GM10847 (cell line): ENCODE data around the gene ISCU.
A peak's percentile ranks its signal among the peaks of the same experiment; 100 is the strongest.

ENCODE experiments used
- POLR2A ChIP-seq: IDR thresholded peaks from 2 replicates; pipeline ENCODE4 v1.6.1; 2011; ENCODE audit not compliant: insufficient read length; ENCODE audit errors: extremely low read depth

ISCU gene

GRCh38 chr12:108561852-108562347 is 496 bp upstream of the ISCU start:
- TF ChIP-seq POLR2A: no peak

DNA sequence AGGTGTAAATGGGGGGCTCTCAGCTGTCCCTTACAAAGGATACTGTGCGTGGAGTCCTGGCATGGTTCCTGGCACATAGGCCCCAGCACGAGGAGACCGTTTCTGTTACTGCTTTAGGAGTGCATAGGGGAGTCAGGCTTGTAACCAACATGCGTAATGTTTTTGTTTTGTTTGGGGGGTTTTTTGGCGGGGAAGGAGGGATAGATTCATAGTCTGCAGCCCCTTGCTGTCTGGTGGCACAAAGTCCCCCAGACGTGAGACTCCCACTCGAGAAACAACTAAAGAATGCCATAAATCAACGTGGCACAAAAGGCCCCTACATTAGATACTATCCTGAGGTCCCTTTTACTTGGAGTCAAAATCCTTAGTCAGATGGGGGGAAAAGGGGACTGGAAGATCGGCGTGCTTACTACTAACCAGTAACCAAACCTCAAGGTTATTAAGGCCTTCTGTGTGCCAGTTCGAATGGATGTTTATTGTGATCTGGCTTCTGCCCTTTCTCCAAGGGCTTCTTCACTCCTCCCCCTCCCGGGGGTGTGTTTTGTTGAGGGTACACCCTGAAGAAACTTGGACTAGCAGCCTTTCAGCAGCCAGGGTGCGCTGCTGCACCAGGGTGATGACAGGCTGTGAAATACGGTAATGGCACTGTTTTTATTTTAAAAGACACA is 874 bp downstream of the ISCU start:
- peak; percentile 4 for TF ChIP-seq POLR2A

DNA sequence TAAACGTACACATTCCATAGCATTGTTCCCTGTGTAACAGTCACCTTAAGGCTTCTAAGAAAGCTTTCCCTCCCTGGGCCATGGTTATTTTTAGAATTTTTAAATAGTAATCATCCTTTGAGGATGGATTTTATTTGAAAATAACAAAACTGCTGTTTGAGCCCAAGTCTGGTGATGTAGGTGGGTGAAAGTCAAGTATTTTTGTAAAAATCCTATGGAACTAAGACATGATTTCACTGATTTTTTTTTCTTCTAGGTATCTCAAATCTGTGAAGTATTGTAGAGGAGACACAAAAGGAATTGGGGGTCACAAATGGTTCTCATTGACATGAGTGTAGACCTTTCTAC is 1.4 kb downstream of the ISCU start:
- no peak for TF ChIP-seq POLR2A

DNA sequence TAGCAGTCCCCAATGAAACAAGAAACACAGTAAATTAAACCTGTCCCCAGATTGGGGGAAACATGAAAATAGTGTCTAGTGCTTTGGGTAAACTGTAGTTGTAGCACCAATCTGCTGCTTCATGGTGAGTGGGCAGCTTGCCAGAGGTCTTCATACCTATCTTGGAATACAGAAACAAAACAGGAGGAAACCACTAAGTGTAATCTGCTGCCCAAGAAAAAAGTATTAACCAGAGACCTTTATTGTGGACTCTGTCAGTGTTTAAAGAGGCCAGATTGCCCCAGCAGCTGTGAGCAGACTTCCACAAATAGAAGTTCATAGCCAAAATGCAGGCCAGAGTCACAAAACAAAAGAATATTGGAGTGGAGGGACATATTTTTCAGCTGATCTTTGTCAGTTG is 2.3 kb downstream of the ISCU start:
- TF ChIP-seq POLR2A: no peak

- no peak for TF ChIP-seq POLR2A
These were observed 2.8 kb downstream of the ISCU start for GRCh38 chr12:108565146-108565545.

GRCh38 chr12:108565976-108566375 is 3.6 kb downstream of the ISCU start:
- no peak for TF ChIP-seq POLR2A

DNA sequence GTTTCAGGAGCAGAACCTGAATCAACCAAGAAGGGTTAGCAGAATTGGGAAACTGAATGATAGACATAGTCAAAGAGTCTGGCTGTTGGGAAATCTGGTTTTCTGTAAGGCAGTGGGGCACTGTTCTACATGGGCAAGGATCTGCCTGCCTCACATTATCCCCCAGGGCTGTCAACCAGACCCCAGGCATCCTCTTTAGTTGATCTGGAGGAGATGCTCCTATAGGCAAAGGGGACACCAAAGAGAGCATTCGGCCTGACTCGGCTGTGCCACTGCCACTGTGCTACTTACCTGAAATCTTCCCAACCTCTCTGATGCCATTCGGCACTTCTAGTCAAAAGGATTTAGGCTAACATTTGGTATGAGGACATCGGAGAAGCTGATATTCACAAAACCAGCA is 4.1 kb downstream of the ISCU start:
- TF ChIP-seq POLR2A: no peak

GRCh38 chr12:108567406-108568337 is 5.3 kb downstream of the ISCU start:
- no peak for TF ChIP-seq POLR2A

DNA sequence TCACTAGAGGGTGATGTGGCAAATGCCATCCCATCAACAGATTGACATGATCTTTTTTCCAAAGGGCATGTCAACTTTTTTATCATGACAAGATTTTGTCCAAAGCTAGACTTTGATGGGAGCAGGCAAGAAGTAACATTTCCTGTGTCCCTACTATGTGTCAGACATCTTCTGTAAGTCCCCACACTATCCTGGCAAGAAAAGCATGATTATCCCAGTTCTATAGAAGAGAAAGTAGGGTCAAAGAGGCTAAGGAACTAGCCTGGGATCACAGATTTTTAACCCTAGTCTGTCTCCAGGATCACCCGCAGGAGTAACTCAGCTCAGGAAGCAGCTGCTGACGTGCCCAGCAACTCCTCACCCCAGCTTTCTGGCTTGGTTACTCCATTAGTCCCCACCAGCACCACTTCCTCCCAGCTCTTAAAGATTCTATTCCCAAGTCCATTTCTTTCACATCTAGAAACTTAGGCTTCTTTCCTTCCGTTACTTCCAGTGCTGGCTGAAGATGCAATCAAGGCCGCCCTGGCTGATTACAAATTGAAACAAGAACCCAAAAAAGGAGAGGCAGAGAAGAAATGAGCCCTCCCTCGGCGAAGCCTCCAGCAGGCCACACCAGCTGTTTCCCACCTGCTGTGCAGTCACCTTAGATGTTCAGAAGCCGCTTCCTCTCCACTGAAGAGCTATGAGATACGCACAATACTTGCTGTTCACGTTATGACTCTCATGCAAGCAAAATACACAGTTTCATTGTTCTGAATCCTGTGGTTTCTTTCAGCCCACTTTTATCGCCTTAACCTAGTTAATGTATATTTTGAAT is 6.2 kb downstream of the ISCU start:
- no peak for TF ChIP-seq POLR2A

DNA sequence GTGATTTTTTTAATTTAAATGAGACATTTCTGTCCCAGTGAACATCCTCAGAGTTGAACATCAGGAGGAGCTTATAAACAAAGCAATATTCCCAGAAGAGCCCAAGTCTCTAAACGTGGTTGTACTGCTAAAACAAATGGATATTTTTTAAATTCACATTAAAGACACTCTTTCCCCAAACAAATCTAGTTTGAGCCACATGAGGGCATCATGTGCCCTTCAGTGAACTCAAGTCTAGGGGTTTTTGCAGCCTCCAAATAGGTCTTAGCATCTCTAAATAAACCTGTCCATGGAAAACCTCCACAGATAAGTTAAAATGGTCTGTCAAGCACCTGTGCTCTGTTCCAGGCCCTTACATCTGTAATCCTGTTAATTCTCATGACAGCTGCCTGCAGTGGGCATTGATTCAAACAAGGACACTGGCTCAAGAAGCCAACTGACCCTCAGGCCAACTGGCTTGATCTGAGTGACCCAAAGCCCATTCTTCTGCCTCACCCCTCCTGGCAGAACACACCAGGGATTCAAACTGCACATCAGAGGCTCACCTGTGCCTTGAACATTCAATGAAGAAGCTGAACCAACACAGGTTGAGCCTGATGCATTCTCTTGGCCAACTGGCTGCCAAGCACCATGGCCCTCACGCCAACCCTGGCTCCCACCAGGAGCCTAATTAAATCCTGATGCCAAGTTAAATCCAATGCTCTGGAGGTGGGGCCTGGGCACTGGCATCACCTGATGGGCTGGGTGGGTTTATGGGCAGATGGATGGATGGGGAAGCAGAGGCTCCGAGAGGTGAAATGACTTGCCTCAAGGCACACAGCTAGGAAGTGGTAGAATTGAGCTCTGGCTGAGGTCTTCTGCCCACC is 8.6 kb downstream of the ISCU start:
- TF ChIP-seq POLR2A: no peak

- TF ChIP-seq POLR2A: no peak
These were observed 9.3 kb downstream of the ISCU start for GRCh38 chr12:108571609-108572165.

DNA sequence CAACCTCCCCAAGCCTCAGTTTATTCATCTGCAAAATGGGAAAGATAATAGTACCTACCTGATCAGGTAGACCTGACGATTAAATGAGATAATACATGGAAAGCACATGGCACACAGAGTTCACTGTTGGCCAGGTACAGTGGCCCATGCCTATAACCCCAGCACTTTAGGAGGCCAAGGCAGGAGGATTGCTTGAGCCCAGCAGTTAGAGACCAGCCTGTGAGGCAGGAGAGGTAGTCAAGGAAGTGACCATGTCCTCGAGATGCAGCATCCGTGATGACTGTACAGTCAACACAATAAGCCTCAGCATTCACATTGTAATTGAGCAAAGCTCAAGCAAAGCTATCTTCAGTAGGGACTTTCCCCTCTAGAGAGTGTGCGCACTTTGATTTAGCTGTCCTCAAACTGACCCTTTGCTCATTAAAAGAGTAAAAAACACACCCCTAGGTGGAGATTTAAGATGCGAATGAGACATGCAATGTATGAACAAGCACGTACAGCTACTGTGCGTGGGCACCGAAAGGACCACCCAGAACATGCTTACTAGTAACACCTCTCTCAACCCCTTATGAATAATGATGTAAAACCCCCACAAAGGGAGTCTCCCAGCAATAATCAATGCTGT is 9.9 kb downstream of the ISCU start:
- TF ChIP-seq POLR2A: no peak

- TF ChIP-seq POLR2A: no peak
These were observed 10.9 kb downstream of the ISCU start for GRCh38 chr12:108573317-108573716.
